Mammary epithelial cell (primary cell): ENCODE data around the gene OR14A2.

Source experiments
- EZH2 ChIP-seq: IDR thresholded peaks from 2 replicates; pipeline ENCODE4 v1.6.1; 2012; ENCODE audit warnings: low read length, inconsistent platforms, borderline replicate concordance
- TF ChIP-seq, protein P1 (sequence below), 2 donors: IDR thresholded peaks in 1 of 2; conservative IDR thresholded peaks in 1 of 2; 2 replicates each; pipeline ENCODE4 v1.5.1; 2011 to 2012; ENCODE audit warnings: inconsistent platforms in 2 of 2, low read length in 2 of 2, mild to moderate bottlenecking in 2 of 2, control low read depth in 1 of 2, low read depth in 1 of 2; ENCODE audit not compliant: insufficient read depth in 1 of 2; ENCODE audit errors: extremely low read depth in 1 of 2

DNA sequence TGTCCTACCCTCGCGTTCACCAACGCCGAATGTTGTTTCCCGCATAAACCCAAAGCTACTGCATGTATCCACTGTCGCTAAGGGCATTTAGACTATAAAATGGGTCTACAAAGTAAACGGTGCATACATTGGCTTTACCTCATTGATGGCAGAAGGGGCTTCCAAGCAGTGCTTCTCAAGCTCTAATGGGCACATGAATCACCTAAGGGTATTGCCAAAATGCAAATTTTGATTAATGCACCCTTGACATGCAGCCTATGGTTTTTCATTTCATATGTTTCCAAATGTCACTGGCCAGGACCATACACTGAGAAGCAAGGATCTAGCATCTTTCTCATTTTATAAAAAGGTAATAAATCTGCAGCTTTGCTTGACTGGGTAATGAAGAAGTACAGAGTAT, 34.2 kb downstream of the OR14A2 start:
- TF ChIP-seq, protein P1, sequence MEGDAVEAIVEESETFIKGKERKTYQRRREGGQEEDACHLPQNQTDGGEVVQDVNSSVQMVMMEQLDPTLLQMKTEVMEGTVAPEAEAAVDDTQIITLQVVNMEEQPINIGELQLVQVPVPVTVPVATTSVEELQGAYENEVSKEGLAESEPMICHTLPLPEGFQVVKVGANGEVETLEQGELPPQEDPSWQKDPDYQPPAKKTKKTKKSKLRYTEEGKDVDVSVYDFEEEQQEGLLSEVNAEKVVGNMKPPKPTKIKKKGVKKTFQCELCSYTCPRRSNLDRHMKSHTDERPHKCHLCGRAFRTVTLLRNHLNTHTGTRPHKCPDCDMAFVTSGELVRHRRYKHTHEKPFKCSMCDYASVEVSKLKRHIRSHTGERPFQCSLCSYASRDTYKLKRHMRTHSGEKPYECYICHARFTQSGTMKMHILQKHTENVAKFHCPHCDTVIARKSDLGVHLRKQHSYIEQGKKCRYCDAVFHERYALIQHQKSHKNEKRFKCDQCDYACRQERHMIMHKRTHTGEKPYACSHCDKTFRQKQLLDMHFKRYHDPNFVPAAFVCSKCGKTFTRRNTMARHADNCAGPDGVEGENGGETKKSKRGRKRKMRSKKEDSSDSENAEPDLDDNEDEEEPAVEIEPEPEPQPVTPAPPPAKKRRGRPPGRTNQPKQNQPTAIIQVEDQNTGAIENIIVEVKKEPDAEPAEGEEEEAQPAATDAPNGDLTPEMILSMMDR (conservative IDR thresholded peaks at IDR 0.05 in 1 of 2, IDR thresholded peaks at IDR 0.05 in 1 of 2; ENCODE audit: extremely low read depth in 1 of 2, insufficient read depth in 1 of 2, low read depth in 1 of 2, low read length in 2 of 2) = no peak
- no peak for TF ChIP-seq EZH2
